Activated CD4-positive, alpha-beta T cell treated with anti-CD3 and anti-CD28 coated beads, Interleukin-2, amount 10 ng/mL, durations not matched to agents 24 days and 14 days (primary cell): ENCODE data around the gene TTLL4. TPM values are rescaled to one million over a fixed set of nuclear protein-coding genes. Genes with fewer than 3 reads are reported as not detected.

Experiments used
- DNase-seq: peaks from one replicate; pipeline ENCODE4 v3.0.0; 2022
- H3K27ac Mint-ChIP-seq: one replicate; pipeline ENCODE4 v1.8.0; 2022; ENCODE audit warnings: mild to moderate bottlenecking, mixed read lengths
- H3K27me3 Mint-ChIP-seq: one replicate; pipeline ENCODE4 v1.8.0; 2022; ENCODE audit warnings: mixed read lengths
- H3K36me3 Mint-ChIP-seq: one replicate; pipeline ENCODE4 v1.8.0; 2022; ENCODE audit warnings: low read depth, mild to moderate bottlenecking, mixed read lengths
- H3K4me1 Mint-ChIP-seq: one replicate; pipeline ENCODE4 v1.8.0; 2021; ENCODE audit warnings: mixed read lengths
- H3K4me3 Mint-ChIP-seq: one replicate; pipeline ENCODE4 v1.8.0; 2022; ENCODE audit warnings: mild to moderate bottlenecking, moderate library complexity, mixed read lengths
- H3K9me3 Mint-ChIP-seq: one replicate; pipeline ENCODE4 v1.8.0; 2021; ENCODE audit warnings: mixed read lengths
- intact Hi-C: fragments of 100-400 bp; cut with micrococcal nuclease; formaldehyde crosslinking; loops from one replicate; pipeline ENCODE4 v1.15.1; 2023
- total RNA-seq: library from RNA; stranded (reverse); gene quantifications from 2 replicates; pipeline ENCODE4 v1.2.3, GENCODE V29; 2022

Gene TTLL4
- total RNA-seq, 1 donor from 2014 or later, result 66.1 TPM

GRCh38 chr2:218721934-218722333 lies 11.3 kb downstream of the TTLL4 start:
- peaks cover 19% of the 10 kb centered on the region for H3K36me3 Mint-ChIP-seq
- H3K4me3 Mint-ChIP-seq, result no peak overlapping the region
- H3K27ac Mint-ChIP-seq, result no peak overlapping the region
- intact Hi-C loops, result no loop called here
- H3K4me1 Mint-ChIP-seq, result peaks cover 23% of the 10 kb centered on the region
- no peaks in the 10 kb centered on the region for H3K9me3 Mint-ChIP-seq
- DNase-seq, result no peak
- H3K27me3 Mint-ChIP-seq, result no peaks in the 10 kb centered on the region

GRCh38 chr2:218722419-218722818 lies 11.8 kb downstream of the TTLL4 start:
- Mint-ChIP-seq H3K4me3 (no peak overlapping the region), H3K4me1 (peaks cover 18% of the 10 kb centered on the region), H3K9me3 (no peaks in the 10 kb centered on the region), H3K27me3 (no peaks in the 10 kb centered on the region), H3K36me3 (peaks cover 17% of the 10 kb centered on the region), H3K27ac (no peak overlapping the region)
- intact Hi-C loops, result no loop called here
- DNase-seq, result no peak

DNA sequence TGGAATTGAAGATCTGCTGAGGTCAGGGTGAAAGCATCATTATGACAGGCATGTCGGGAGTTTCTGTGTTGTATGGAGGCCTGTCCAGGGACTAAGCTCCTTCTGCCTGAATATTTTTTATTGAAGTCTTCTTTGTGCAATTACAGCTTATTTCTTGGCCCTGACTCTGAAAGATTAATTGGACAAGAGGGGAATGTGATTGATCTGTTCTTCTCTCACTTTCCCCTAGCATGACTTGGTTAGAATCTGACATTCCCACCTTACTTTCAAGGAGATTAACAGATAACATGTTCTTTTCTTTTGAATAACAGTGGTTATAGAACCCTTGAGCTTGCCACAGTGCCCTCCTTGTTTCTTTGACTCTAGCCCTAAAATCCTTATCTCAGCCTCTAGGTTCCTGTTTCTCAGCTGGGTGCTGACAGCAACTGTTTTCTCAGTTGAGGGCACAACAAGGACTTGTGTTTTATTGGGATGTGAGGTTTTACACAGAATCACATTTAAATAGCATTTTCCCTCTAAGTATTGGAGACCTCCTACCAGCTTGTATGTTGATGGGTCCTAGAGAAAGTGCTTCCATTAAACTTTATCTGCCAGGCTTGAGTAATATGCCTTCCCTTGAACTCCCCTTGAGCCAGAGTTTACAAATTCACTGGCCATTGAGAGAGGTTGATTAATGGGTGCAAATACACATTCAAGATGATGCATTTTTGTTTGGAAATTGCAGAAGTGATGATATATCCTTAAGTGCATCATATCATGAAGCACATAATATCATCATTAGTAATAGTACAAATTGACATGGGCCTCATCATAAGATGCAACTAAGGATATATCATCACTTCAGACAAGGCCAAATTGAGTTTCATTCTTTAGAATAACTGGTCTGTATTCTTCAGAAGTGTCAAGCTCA lies 12.5 kb downstream of the TTLL4 start:
- Mint-ChIP-seq H3K27ac (no peak overlapping the region), H3K27me3 (no peaks in the 10 kb centered on the region), H3K36me3 (peaks cover 18% of the 10 kb centered on the region), H3K4me3 (no peak overlapping the region), H3K9me3 (no peaks in the 10 kb centered on the region), H3K4me1 (peaks cover 18% of the 10 kb centered on the region)
- DNase-seq, result no peak
- intact Hi-C loops, result no loop called here

- H3K4me1 Mint-ChIP-seq, result peaks cover 14% of the 10 kb centered on the region
- DNase-seq, result no peak
- no peaks in the 10 kb centered on the region for H3K27me3 Mint-ChIP-seq
- H3K36me3 Mint-ChIP-seq, result peaks cover 16% of the 10 kb centered on the region
- H3K9me3 Mint-ChIP-seq, result no peaks in the 10 kb centered on the region
- H3K4me3 Mint-ChIP-seq, result no peak overlapping the region
- intact Hi-C loops, result no loop called here
- H3K27ac Mint-ChIP-seq, result no peak overlapping the region
Observed at GRCh38 chr2:218726004-218726574, 15.5 kb downstream of the TTLL4 start.

DNA sequence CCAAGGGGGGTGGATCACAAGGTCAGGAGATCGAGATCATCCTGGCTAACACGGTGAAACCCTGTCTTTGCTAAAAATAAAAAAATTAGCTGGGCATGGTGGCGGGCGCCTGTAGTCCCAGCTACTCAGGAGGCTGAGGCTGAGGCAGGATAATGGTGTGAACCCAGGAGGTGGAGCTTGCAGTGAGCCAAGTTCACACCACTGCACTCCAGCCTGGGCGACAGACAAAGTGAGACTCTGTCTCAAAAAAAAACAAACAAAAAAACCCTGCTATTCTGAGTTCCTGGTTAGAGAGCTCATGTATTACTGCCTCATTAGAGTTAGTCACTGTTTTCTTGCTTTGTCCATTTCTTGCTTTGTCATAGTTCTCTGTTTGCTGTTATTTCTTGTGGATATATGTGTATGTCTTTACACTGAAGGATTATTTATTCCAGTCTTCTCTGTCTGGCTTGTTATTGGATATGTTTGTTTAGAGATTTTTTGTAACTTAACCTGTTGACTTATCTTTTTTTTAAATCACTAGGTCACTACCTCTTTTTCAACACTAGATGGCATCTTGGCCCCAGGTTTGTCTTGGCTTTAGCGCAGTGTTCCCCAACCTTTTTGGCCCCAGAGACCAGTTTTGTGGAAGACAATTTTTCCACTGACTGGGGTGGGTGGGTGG lies 17.0 kb downstream of the TTLL4 start:
- Mint-ChIP-seq H3K9me3 (no peaks in the 10 kb centered on the region), H3K27ac (no peak overlapping the region), H3K36me3 (peaks cover 21% of the 10 kb centered on the region), H3K4me1 (peaks cover 21% of the 10 kb centered on the region), H3K27me3 (no peaks in the 10 kb centered on the region), H3K4me3 (no peak overlapping the region)
- intact Hi-C loops, result loop anchor here (1.0 kb wide), 1 partner anchor 120 kb away; no protein-coding TSS in a partner anchor
- peak; percentile 67 for DNase-seq

GRCh38 chr2:218729640-218730039 lies 19.0 kb downstream of the TTLL4 start:
- H3K9me3 Mint-ChIP-seq, result peaks cover 3% of the 10 kb centered on the region
- peaks cover 30% of the 10 kb centered on the region for H3K4me1 Mint-ChIP-seq
- no peak for DNase-seq
- no peaks in the 10 kb centered on the region for H3K27me3 Mint-ChIP-seq
- intact Hi-C loops, result loop anchor here (5.0 kb wide), 1 partner anchor 168 kb away; no protein-coding TSS in a partner anchor
- H3K4me3 Mint-ChIP-seq, result no peak overlapping the region
- H3K36me3 Mint-ChIP-seq, result peaks cover 33% of the 10 kb centered on the region
- no peak overlapping the region for H3K27ac Mint-ChIP-seq

- H3K4me1 Mint-ChIP-seq, result peaks cover 36% of the 10 kb centered on the region
- H3K36me3 Mint-ChIP-seq, result peaks cover 32% of the 10 kb centered on the region
- H3K27me3 Mint-ChIP-seq, result no peaks in the 10 kb centered on the region
- no peak for DNase-seq
- peaks cover 3% of the 10 kb centered on the region for H3K9me3 Mint-ChIP-seq
- intact Hi-C loops, result loop anchor here (5.0 kb wide), 1 partner anchor 165 kb away; no protein-coding TSS in a partner anchor
- H3K4me3 Mint-ChIP-seq, result no peak overlapping the region
- peak overlapping the region; percentile 19 for H3K27ac Mint-ChIP-seq
Observed at GRCh38 chr2:218732052-218732760, 21.6 kb downstream of the TTLL4 start.

DNA sequence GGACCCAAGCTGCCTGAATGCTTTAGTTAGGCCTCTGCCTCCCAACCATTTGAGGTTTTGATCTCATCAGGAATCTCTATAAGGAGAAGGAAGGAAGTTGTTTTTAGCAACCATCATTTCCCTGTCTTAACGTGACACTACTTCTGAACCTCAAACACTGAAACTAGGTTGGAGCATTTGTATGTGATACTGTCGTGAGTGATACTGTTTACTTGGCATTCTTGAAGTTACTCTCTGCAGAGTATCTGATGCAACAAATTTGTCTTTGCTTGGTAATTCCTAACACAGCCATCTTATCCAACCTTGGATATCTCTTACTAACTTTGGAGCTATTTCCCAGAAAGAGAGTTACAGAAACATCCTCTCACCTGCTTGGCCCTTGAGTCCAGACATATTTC lies 22.1 kb downstream of the TTLL4 start:
- Mint-ChIP-seq H3K9me3 (peaks cover 3% of the 10 kb centered on the region), H3K27me3 (no peaks in the 10 kb centered on the region), H3K27ac (peak overlapping the region; percentile 80), H3K4me3 (no peak overlapping the region), H3K36me3 (peaks cover 31% of the 10 kb centered on the region), H3K4me1 (peaks cover 34% of the 10 kb centered on the region)
- DNase-seq, result no peak
- intact Hi-C loops, result loop anchor here (1.0 to 5.0 kb wide), 2 partner anchors 12 to 165 kb away; no protein-coding TSS in a partner anchor

- intact Hi-C loops, result loop anchor here (1.0 to 5.0 kb wide), 2 partner anchors 11 to 164 kb away; no protein-coding TSS in a partner anchor
- H3K27ac Mint-ChIP-seq, result peak overlapping the region; percentile 80
- peaks cover 34% of the 10 kb centered on the region for H3K4me1 Mint-ChIP-seq
- peaks cover 36% of the 10 kb centered on the region for H3K36me3 Mint-ChIP-seq
- H3K4me3 Mint-ChIP-seq, result peak overlapping the region; percentile 32
- peak; percentile 83 for DNase-seq
- peaks cover 3% of the 10 kb centered on the region for H3K9me3 Mint-ChIP-seq
- H3K27me3 Mint-ChIP-seq, result no peaks in the 10 kb centered on the region
Observed at GRCh38 chr2:218733171-218734021, 22.8 kb downstream of the TTLL4 start.

GRCh38 chr2:218734190-218734975 lies 23.7 kb downstream of the TTLL4 start:
- Mint-ChIP-seq H3K4me3 (no peak overlapping the region), H3K9me3 (peaks cover 3% of the 10 kb centered on the region), H3K27me3 (no peaks in the 10 kb centered on the region), H3K4me1 (peaks cover 34% of the 10 kb centered on the region), H3K36me3 (peaks cover 43% of the 10 kb centered on the region), H3K27ac (peak overlapping the region; percentile 80)
- DNase-seq, result no peak
- intact Hi-C loops, result loop anchor here (5.0 kb wide), 1 partner anchor 163 kb away; no protein-coding TSS in a partner anchor

GRCh38 chr2:218736531-218736930 lies 25.9 kb downstream of the TTLL4 start:
- Mint-ChIP-seq H3K4me3 (no peak overlapping the region), H3K4me1 (peaks cover 31% of the 10 kb centered on the region), H3K36me3 (peaks cover 55% of the 10 kb centered on the region), H3K27ac (no peak overlapping the region), H3K9me3 (peaks cover 3% of the 10 kb centered on the region), H3K27me3 (no peaks in the 10 kb centered on the region)
- DNase-seq, result no peak
- intact Hi-C loops, result no loop called here

GRCh38 chr2:218743068-218743467 lies 32.4 kb downstream of the TTLL4 start:
- intact Hi-C loops, result no loop called here
- Mint-ChIP-seq H3K9me3 (no peaks in the 10 kb centered on the region), H3K4me3 (no peak overlapping the region), H3K36me3 (peaks cover 63% of the 10 kb centered on the region), H3K4me1 (peaks cover 22% of the 10 kb centered on the region), H3K27ac (peak overlapping the region; percentile 18), H3K27me3 (no peaks in the 10 kb centered on the region)
- no peak for DNase-seq
